Measurements from ENCODE around the gene MND1. TPM values are rescaled to one million over a fixed set of nuclear protein-coding genes. Genes with fewer than 3 reads are reported as not detected.
"Not testable (repeated sequence)": the region's sequence is repeated elsewhere in the genome, so short reads cannot be mapped to it uniquely, and the experiment has no call there.

The MND1 gene
- total RNA-seq, 1 donor from 2014 or later = 2.3 TPM

- DNase-seq (ENCODE audit: low read depth) = no peak
- TF ChIP-seq CTCF (IDR thresholded peaks at IDR 0.05; ENCODE audit: insufficient read depth, low read length, poor library complexity, severe bottlenecking) = no peak
- H3K27me3 ChIP-seq (ENCODE audit: control insufficient read depth, insufficient read depth, low read length) = no peaks in the 10 kb centered on the region
- no peak overlapping the region for H3K4me3 ChIP-seq (ENCODE audit: low read depth, low read length)
- no peaks in the 10 kb centered on the region for H3K36me3 ChIP-seq (ENCODE audit: control insufficient read depth, insufficient read depth, low read length)
Observed at GRCh38 chr4:153448003-153448731, 103.7 kb downstream of the MND1 start.

GRCh38 chr4:153449338-153449737 is 104.8 kb downstream of the MND1 start:
- no peak overlapping the region for H3K4me3 ChIP-seq (ENCODE audit: low read depth, low read length)
- no peak for TF ChIP-seq CTCF (IDR thresholded peaks at IDR 0.05; ENCODE audit: insufficient read depth, low read length, poor library complexity, severe bottlenecking)

GRCh38 chr4:153450544-153450917 is 106.0 kb downstream of the MND1 start:
- Histone ChIP-seq H3K4me3 (ENCODE audit: low read depth, low read length) (no peak overlapping the region), H3K36me3 (ENCODE audit: control insufficient read depth, insufficient read depth, low read length) (no peaks in the 10 kb centered on the region), H3K27me3 (ENCODE audit: control insufficient read depth, insufficient read depth, low read length) (no peaks in the 10 kb centered on the region)
- no peak for TF ChIP-seq CTCF (IDR thresholded peaks at IDR 0.05; ENCODE audit: insufficient read depth, low read length, poor library complexity, severe bottlenecking)
- DNase-seq (ENCODE audit: low read depth) = no peak

More at GRCh38 chr4:153449338-153449737, 104.8 kb downstream of the MND1 start:
- Histone ChIP-seq H3K27me3 (ENCODE audit: control insufficient read depth, insufficient read depth, low read length) (no peaks in the 10 kb centered on the region), H3K36me3 (ENCODE audit: control insufficient read depth, insufficient read depth, low read length) (no peaks in the 10 kb centered on the region)
- DNase-seq (ENCODE audit: low read depth) = no peak

- H3K27me3 ChIP-seq (ENCODE audit: control insufficient read depth, insufficient read depth, low read length); H3K4me3 ChIP-seq (ENCODE audit: low read depth, low read length); DNase-seq (ENCODE audit: low read depth); H3K36me3 ChIP-seq (ENCODE audit: control insufficient read depth, insufficient read depth, low read length): not testable (repeated sequence)
Observed at GRCh38 chr4:153451145-153451544, 106.7 kb downstream of the MND1 start.

DNA sequence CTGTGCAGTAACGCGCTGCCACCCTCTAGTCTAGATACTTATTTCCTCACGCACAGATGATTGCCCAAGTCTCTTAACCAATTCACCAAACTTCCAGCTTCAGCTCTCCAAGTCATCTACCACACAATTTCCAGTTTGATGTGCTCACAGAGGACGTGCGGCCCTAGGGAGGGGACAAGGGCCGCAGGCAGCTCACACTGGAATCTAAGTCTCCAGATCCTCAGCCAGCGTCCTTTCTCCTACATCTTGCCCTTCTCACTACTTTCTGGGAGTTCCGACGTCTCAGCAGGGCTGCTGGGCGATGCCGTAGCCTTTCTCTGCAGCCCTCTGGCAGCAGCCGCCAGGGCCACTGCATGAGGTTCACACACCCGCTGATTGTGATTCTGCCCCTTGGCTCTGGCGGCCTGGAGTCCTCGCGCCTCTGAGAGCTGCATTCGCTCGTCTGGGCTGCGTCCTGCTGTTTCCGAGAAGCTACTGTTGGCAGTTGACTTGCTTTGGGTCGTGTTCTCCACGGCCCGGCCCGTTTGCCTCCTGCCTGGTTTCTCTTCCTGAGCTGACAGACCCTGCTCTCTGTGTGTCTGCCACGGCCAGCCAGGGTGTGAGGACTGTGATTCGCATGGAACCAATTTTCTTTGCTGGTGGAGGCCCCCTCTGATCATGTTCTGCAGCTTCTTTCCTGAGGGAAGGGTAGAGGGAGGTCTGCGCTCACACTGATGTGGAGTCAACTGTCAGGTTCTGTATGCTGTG is 107.6 kb downstream of the MND1 start:
- no peak overlapping the region for H3K4me3 ChIP-seq (ENCODE audit: low read depth, low read length)
- no peak for DNase-seq (ENCODE audit: low read depth)
- TF ChIP-seq CTCF (IDR thresholded peaks at IDR 0.05; ENCODE audit: insufficient read depth, low read length, poor library complexity, severe bottlenecking) = no peak
- no peaks in the 10 kb centered on the region for H3K36me3 ChIP-seq (ENCODE audit: control insufficient read depth, insufficient read depth, low read length)
- H3K27me3 ChIP-seq (ENCODE audit: control insufficient read depth, insufficient read depth, low read length) = no peaks in the 10 kb centered on the region

DNA sequence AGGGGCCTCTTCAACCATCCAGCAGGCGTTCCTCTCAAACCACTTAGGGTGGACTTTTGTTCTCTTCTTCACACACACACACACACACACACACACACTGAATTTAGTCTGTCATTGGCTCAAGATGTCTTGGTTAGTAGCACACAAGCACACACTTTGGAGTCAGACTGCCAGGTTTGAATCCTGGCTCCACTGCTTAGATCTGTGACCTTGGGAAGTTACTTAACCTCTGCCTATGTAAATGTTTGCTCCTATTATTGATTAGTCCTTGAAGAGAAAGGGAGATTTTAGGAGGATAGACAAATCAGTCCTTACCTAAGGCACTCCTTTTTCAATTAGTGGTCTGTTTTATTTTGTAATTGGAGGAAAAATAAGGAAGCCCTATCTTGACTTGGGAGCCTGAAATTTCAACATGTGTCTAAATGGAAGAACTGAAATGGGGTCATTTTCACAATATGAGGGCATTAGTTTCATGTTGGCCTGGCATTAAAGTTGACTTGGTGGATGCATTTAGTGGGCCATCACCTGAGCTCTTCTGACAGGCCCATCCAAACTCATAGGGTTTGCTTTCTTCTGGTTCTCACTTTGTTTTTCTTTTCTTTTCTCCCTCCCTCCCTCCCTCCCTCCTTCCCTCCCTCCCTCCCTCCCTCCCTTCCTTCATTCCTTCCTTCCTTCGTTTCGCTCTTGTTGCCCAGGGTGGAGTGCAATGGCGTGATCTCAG is 108.3 kb downstream of the MND1 start:
- DNase-seq (ENCODE audit: low read depth) = no peak
- no peaks in the 10 kb centered on the region for H3K36me3 ChIP-seq (ENCODE audit: control insufficient read depth, insufficient read depth, low read length)
- no peaks in the 10 kb centered on the region for H3K27me3 ChIP-seq (ENCODE audit: control insufficient read depth, insufficient read depth, low read length)
- H3K4me3 ChIP-seq (ENCODE audit: low read depth, low read length) = no peak overlapping the region
- no peak for TF ChIP-seq CTCF (IDR thresholded peaks at IDR 0.05; ENCODE audit: insufficient read depth, low read length, poor library complexity, severe bottlenecking)

All from kidney epithelial cell (primary cell).